GM18526 (cell line): ENCODE data around the gene DESI1.

Experiments used
- POLR2A ChIP-seq: IDR thresholded peaks from 3 replicates; pipeline ENCODE4 v1.6.1; 2011; ENCODE audit not compliant: insufficient read length; ENCODE audit errors: extremely low read depth

DESI1 gene

DNA sequence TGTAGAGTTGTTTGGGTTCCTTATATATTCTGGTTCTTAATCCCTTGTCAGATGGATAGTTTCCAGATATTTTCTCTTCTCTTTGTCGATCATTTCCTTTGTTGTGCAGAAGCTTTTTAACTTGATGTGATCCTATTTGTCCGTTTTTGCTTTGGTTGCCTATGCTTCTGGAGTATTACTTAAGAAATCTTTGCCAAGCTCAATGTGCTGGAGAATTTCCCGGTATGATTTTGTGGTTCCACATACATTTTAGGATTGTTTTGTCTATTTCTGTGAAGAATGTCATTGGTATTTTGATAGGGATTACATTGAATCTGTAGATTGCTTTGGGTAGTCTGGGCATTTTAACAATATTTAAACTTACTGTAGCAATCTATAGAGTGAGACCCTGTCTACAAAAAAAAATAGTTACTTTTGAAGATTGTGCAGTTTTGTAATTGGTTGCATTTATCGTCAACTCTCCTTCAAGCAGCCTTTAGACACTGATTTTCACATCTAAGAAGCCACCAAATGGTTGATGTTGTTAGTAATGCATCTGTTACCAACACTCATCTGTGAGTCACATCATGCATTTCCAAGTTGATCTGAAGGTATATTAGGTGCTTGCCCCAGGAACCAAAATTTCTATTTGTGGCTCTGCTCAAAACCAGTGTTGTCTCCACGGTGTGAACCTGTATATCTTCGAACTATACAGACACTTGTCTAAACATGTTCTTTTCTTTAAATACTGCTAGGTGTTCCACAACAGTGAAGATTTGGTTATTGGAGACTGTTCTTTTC, 21.7 kb upstream of the DESI1 start:
- no peak for TF ChIP-seq POLR2A

DNA sequence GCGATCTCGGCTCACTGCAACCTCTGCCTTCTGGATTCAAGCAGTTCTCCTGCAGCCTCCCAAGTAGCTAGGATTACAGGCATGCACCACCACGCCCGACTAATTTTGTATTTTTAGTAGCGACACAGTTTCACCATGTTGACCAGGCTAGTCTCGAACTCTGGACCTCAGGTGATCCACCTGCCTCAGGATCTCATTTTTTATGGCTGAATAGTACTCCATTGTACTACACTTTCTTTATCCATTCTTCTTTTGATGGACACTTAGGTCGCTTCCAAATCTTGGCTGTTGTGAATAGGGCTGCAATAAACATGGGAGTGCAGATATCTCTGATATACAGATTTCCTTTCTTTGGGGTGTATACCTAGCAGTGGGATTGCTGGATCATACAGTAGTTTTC, 21.0 kb upstream of the DESI1 start:
- TF ChIP-seq POLR2A = no peak

DNA sequence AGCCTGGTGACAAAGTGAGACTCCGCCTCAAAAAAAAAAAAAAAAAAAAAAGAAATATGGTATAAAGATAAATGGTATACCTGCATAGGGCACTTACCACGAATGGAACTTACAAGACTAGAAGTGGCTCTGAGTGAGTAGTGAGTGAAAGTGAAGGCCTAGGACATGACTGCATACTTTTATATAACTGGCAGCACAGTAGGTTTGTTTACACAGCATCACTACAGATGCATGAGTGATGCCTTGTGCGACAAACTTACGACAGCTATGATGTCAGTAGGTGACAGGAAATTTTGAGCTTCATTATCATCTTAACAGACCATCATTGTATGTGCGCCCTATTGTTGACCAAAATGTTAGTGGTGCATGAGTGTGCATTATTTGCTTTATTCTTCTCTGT, 17.9 kb upstream of the DESI1 start:
- no peak for TF ChIP-seq POLR2A

DNA sequence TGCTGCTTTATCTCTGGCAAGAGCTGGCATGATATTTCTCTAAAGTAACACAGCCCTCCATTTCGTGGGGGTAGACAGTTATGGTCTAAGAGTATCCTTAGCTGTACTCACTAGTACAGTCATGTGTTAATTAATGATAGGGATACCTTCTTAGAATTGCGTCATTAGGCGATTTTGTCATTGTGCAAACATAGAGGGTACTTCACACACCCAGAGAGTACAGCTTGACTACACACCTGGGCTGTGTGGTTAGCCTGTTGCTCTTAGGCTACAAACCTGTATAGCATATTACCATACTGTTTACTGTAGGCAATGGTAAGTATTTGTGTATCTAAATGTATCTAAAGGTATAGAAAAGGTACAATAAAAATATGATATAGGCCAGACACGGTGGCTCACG, 17.3 kb upstream of the DESI1 start:
- no peak for TF ChIP-seq POLR2A

DNA sequence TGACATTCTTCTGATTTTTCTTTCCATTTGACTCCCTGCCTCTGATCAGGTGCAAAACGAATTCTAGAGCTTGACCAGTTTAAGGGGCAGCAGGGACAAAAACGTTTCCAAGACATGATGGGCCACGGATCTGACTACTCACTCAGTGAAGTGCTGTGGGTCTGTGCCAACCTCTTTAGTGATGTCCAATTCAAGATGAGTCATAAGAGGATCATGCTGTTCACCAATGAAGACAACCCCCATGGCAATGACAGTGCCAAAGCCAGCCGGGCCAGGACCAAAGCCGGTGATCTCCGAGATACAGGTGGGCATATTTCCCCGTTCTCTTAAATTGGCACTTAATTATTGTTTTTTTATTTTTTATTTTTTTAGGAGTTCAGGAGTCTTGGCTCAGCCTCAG, 15.6 kb upstream of the DESI1 start:
- TF ChIP-seq POLR2A = no peak

DNA sequence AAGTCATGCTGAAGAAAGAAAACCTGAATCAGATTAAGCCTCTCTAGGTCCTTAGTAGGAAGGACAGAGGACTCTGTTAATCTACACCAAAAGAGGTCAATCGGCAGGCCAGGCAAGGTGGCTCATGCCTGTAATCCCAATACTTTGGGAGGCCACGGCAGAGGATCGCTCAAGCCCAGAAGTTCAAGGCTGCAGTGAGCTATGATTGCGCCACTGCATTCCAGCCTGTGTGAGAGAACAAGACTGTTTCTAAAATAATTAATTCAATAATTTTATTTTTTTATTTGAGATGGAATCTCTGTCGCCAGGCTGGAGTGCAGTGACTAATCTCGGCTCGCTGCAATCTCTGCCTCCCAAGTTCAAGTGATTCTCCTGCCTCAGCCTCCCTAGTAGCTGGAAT, 4.7 kb upstream of the DESI1 start:
- no peak for TF ChIP-seq POLR2A

DNA sequence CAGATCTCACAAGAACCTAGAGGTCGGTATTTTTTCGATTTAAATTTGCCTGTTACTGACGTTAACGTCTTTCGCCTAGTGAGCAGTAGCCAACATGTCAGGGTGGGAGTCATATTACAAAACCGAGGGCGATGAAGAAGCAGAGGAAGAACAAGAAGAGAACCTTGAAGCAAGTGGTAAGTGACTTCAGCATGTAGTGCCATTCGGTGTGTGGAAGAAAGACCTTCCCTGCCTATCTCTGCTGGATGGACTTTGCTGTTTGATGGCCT, 1.0 kb upstream of the DESI1 start:
- TF ChIP-seq POLR2A = no peak

DNA sequence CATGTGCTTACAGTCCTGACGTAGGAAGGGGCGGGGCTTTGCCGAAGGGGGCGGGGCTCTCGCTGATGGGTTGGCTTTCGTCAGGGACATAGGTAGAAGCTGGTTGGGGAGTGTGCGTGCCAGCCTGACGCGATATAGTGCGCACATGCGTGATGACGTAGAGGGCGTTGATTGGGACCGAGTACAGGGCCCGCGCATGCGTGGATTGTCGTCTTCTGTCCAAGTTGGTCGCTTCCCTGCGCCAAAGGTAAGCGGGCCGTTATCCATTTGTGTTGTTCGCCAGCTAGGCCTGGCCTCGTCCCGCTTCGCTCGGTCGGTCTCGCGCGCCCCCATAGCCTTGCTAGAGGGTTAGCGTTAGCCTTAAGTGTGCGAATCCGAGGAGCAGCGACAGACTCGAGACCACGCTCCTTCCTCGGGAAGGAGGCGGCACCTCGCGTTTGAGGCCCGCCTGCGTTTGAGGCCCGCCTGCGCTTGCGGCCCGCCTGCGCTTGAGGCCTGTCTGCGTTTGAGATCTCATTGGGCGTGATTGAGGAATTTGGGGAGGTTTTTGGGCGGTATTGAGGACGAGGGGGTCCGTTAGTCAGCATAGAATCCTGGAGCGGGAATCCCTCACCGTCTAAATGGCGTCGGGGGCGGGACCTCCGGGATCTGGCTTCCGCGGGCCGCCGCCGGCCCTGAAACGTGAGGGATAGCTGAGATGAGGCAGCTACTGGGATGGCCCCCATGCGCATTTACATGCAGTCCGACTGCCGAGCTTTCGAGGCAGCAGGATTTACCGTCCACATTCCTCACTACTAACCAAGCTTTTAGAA, 462 bp upstream of the DESI1 start, which contains the start of gene XRCC6:
TSS of gene XRCC6 (plus strand) at position 197 of the 812 bp plus-strand sequence. CDS start 710 bp downstream, outside the sequence.
- peak; percentile 57 for TF ChIP-seq POLR2A

DNA sequence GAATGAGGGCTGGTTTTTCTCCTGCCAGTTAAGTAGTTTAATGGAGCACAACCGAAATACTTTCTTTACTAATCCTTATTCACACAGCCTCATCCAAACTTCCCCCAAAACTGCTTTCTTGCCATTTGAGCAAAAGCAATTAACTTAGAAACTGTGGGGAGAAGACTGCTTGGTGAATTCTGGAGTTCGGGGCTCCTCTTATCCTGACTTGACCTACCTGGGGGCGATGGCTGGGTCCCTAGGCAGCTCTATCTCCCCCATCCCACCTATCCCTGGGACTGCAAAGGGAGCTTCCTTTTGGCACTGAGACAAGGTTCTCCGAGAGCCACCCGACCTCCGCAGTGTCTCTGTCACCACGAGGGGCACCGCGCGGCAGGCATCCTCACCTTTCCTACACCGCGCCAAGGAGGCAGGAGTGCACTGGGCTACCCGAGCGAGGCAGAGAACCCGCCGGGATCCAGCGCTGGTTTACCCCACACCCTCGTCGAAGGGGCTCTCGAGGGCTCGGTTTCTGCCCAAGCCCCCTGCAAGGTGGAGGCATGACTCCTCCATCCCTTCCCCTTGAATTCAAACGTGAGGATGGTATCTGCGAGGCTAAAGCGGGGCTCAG, 759 bp downstream of the DESI1 start:
- peak; percentile 18 for TF ChIP-seq POLR2A

DNA sequence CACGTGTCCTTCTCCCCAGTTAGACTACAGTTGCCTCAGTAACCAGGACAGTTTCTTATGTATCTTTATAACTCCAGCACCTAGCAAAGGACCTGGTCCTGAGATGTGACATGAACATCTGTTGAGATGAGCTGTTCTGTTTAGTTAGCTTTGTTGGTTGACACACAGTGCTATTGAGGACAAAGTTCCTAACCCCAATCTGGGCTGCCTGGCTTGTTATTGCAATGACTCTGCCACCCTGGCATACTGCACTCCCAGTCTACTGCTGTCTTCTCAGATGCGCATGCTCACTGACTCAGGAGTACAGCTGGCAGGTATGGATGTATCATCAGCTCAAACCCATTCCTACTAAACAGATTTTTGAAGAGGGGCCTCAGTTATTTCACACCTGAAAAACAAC, 7.4 kb downstream of the DESI1 start:
- TF ChIP-seq POLR2A = no peak

DNA sequence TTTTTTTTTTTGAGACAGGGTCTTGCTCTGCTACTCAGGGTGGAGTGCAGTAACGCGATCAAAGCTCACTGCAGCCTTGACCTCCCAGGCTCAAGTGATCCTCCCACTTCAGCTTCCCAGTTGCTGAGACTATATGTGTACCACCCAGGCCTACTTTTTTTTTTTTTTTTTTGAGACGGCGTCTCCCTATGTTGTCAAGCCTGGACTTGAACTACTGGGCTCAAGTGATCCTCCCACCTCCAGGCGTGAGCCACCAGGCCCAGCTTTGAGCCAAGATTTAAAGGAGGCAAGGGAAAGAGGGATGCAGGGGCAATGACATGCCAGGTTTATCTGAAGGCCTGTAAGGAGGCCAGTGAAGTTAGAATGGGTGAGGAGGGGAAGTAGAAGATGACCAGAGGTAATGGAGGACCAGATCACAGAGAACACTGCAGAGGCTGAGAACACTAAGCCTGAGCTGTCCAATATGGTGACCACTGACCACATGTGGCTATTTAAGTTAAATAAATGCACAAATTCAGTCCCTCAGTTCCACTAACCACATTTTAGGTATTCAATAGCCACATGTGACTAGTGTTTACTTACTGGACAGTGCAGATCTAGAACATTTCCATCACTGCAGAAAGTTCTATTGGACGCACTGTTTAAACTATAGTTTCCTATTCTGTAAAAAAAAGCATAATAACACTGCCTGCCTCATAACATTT, 8.1 kb downstream of the DESI1 start:
- TF ChIP-seq POLR2A = no peak

DNA sequence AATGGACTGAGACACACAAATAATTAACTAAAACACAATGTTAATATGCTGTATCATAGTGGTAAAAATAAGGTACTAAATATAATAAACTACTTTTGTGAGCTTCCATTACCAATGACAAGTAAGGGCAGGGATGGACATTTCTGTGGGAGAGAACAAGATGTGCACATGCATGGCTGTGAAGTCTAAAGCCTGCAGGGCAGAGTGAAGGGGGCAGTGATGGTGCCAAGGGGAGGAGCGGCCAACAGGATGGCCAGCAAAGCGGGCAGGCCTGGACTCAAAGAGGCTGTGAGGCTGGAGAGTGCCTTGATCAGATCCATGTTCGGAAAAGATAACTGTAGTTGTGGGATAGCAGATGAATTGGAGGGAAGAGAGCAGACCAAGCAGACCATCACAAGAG, 12.5 kb downstream of the DESI1 start:
- TF ChIP-seq POLR2A = no peak

DNA sequence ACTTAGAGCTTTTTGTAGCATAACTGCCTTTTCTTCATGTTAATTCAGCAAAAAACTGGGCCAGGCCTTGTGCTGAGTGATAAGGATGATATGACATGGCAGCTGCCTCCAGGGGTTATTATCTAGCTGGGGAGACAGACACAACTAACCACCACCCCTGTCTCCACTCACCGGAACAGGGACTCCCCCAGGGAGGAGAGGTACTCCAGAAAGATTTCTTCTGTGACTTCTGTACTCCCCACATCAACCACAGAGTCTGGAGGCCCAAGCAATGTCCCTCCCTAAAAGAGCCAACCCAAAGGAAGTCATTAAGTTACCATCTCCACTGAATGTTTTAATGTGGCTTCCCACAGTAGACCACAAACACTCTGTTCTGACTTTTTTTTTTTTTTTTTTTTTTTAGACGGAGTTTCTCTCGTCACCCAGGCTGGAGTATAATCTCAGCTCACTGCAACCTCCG, 16.9 kb downstream of the DESI1 start:
- TF ChIP-seq POLR2A = no peak

DNA sequence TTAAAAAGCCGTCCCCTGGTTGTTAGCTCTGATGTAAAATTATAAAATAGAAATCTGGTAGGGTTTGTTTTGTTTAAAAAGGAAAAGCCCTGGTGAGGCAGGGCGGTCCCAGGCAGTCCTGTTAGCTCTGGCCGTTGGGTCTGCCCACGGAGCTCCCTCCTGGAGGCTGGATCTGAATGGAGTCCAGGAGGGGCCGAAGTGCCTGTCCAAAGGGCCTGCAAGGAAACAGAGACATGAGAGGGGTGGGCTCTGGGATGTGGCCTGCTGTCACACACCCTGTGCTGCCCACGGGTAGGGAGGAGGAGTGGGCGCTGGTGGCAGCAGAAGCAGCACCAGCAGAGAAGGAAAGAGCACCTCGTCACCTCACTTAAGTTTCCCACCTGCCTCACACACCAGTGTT, 19.9 kb downstream of the DESI1 start:
- no peak for TF ChIP-seq POLR2A

DNA sequence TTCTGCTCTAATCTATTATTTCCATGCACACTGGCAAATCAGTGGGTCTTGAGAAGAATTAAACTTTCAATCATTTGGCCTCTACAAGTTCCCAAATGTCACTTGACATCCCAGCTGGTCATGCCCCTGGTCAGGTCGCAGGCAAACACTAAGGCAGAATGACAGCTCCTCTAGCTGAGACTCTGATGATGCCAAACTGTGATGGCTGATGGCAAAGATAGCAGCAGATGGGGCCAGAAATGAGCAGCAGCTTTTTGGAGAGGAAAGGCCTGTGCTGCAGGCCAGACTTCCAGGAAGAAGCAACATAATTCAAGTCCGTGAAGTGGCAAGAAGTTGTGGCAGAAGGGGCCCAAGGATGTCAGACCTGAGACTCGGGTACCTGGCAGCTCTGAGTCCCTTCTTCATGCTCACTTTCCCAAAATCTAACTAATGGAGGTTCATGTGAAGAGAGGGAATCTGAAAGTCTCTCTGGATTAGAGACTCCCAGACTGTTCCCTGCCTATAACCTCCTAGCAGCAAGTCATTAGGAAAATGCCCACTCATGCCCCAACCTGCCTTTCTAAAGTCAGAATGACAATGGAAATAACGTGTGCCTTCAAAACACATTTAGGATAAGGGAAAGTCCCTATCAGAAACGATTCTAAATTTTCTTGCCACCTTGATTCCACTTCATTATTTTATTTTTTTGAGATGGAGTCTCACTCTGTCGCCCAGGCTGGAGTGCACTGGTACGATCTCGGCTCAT, 21.8 kb downstream of the DESI1 start:
- TF ChIP-seq POLR2A = no peak
